CD4-positive, alpha-beta T cell treated with Interferon alpha-2 for 1 hour (primary cell): ENCODE data around the gene ERRFI1.

Experiments
- DNase-seq, 2 donors: peaks; one replicate each; pipeline ENCODE4 v3.0.0-alpha.2; 2020 to 2022

The ERRFI1 gene

DNA sequence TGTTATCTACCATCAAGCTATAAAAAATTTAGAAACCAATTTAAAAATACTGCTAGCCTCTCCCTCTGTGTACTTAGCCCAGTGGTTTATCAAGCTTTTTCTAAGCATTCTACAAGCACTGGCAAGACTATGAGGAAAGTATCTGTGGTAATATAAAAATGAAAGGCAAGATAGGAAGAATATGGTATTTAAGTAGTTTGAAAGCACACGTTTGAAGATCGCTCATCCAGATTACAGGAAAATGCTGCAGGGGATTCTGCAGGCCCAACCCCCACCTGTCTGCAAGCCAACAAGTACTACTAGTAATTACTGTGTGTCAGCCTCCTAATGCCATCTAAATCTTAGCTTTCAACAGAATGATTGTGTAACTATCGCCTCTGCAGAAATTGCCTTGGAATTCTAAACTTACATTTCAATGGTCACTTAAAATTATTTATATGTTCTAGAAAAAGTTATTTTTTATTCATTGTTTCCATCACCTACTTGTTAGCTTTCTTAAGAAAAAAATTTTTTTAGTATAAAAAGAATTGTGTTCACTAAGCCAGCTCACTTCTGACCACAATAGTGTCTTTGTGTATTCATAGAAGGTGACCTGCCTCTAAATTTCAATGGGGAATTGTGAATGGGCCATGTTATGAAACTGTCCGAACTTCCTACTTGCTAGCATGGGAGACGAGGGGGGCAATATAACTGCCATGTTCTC is 8.5 kb downstream of the ERRFI1 start:
- no peak for DNase-seq

DNA sequence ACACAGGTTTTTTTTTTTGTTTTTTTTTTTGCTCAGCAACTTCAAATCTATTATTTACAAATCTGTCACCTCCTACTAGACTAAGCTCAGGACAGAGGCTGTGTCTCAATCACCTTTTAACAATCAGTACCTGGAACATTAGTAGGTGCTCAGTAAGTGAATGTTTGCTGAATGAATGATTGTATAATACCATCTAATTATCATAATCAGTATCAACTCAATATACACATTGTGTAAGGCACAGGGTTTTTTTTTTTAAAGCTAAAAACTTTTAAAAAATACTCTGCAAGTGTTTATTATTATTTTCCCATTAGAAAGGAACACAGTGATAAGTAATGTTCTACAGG is 9.2 kb downstream of the ERRFI1 start:
- no peak for DNase-seq

DNA sequence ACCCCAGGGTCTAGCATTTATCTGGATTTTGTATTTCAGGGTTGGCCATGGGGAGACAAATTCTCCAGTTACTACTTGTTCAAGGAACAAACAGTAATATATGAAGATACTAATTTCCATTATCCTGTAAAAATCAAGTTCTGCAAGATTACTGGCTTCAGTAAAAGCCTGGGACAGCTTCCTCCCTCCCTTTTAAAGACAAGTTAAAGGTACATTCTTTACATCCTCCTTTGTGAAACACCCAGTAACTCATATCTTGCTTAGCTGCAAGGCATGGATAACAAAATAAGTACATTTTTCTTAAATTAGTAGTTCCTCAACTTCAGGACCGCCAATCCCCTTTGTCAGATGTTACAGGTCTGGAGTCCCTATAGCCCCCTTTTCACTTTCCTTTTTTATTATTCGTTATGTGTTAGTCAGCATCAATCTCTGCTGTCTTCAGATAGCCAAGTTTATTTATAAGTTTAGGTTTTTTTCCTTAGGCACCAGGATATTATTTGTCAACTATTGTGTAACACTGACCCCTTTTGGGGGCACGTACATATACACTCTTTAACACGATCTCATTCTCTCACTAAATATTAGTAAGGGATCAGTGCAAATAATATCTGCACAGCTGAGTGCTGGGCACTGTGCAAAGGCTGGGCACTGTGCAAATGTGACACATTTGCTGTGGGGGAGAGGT is 9.8 kb downstream of the ERRFI1 start:
- DNase-seq: no peak

DNA sequence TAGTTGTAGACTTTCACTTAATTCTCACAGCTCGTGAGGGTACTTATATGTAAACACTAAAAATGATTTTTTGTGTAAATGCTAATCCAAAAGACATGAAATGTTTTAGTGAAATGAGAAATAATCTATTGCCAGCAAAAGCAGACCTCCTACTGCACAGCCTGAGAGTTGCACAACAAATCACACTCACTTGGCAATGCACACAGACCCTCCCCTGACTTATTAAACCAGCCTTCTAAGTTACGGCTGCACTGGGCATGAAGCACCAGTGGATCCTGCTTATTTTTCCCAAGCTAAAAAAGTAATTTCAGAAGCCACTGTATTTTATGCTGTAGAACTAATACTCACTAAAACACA is 10.3 kb downstream of the ERRFI1 start:
- DNase-seq: no peak

DNA sequence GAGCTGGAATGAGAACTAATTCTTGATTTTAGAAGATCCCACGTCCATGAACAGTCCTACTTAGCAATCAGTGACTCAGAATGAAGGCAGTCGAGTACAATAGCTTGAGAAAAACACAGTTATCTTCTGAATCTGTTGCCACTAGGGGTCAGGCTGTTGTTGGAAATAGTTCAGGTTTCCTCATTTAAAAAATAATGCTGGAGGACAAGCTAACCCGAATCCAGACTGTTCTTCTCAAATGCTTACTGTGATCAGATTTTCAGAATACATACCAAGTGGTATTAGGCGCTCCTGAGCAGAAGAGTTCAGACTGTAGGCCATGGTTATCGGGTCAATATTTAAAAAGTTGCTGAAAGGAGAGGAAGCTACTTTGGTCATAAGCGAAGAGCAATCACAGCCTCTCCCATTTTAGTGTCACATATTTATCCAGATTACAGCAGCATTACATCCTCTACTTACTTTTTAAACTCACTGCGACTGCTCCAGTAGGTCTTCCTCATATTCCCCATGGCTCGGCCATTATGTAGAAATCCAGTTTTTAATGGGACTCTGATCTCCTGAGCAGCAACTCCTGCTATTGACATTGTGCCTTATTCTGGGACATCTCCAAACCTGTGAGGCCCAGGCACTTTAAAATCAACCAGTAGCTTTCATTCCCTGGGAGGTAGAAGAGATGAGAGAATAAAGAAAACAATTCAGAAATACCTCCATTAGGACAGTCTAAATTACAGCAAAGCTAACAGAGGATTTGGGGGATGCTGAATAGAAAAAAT is 10.9 kb downstream of the ERRFI1 start:
- peak; percentile 30 to 69 for DNase-seq

DNA sequence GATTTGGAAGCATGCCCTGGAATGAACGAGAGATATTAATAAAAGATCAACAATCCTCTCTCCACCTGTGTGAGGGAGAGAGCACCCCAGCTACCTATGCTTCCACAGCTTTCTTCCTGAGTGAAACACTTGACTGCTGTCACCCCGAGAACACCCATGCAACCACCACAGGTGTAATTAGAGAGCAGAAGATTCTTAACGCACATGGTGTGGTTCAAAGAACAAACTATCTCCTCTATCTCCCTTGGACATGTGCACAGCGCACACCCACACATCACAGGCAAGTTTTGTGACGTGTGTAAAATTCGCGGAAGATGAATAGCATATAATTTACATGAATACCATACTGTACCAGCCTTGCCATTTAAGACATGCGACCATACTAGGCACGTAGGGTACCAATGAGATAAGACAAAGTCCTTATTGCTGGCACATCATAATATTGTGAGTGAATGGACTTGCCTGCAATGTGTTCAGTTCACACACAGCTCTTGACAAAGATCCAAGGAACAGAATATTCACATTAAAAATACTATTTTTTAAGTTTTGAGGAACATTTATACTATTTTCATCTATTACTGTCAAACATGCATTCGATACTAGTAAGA is 11.6 kb downstream of the ERRFI1 start:
- no peak for DNase-seq

DNA sequence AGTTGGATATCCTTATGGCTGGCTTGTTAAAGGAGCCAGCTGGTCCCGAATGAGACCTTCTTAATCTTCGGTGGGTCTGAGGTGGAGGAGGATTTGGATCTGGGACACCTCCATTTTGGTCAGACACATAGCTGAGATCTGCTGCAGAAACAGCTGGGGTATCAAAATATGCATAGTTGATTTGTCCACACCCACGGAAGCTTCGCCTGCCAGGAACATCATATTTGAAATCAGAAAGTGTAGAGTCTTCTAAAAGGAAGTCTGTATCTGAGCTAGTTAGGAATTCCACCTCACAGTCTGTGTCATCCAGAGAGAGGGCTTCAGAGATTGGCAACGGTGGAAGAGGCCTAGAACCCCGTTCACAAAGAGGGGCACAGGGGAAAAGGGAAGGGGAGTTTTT is 12.3 kb downstream of the ERRFI1 start:
- no peak for DNase-seq

DNA sequence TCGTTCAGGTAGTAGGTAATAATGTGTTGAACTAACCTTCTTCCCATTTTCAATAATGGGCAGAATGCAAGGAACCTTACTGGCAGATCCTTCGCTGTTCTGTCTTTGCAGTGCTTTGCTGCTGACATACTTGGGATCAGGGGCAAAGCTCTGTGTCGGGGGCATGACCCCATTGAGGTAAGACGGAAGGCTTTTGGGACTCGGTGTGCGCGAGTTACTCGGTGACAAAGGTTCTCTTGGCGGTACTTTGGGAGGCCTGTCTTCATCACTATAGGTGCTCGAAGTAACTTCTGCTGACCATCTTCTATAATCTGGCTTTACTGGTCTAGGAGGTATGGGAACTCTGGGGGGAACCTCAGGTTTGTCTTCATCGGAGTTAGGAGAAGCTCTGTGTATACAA is 12.7 kb downstream of the ERRFI1 start:
- no peak for DNase-seq

DNA sequence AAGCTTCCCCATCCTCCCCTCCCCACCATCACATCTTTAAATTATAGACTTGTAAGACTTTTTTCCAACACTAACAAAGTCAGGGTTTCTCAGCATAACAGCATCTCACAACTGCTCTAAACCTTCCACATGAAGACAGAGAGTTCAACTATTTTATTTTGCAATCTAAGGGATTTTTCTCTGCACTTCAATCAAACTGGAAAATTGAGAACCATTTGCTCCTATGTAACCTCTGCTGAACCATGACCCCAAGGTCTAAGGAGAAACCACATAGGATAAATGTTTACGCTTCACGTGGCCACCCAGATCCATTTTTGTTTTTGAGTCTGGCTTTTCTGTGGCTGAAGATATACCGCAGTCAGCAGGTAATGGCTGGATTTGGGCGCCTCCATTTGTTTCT is 13.2 kb downstream of the ERRFI1 start:
- DNase-seq: no peak

DNA sequence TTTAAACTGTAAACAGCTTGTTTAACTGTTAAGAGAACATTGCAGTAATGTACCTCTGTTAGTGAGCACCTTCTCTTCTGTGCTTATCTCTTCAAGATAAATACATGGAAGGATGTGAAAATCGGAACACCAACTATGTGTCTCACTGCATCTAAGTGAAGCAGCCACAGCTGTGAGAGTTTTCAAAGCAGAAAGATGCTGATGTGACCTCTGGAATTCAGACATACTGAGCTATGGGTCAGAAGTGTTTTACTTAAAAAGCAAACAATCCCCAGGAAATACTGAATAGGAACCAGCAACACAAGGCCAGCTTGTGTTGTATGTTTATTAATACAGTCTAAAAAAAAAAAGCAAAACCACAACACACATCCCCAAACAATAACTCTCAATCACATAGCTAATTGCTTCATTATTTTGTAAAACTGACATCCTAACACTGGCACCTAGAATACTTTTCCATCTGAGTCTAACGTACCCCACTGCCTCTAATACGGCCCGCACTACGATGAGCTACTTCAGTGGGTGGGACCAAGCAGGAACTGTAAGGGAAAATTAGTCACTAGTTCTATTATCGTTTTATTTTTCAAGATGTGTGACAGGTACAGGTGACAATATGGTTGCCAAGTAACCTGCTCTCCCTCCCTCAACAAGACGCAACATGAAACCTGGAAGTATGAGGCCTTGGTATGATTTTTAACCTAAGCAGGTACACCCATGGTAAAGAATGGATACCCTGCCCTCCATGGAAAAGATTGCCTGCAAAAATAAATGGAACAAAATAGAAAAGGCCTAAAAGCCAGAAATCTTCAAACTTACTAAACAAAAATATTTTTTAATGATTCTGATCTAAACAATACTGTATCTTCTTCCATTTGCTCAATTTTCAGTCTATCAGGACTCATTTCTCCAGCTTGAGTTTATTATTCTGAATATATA is 13.9 kb downstream of the ERRFI1 start:
- no peak for DNase-seq

DNA sequence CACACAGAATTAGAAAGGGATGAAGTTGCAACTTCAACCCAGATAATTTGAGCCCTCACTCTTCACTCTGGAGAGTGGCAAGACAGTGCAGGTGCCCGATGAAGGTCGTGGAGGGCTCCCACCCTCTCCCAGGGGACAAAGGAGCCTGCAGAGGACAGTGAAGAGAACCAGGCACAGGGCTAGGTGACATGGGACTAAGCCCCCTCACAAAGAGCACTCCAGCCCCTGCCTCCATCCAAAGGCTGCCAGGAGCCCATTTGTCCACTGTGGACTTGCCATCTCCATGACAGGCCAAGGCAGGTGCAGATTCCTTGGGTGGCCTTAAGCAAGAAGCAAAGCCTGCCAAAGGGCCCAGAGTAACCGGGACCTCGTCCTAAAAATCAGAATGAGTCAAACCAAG is 15.1 kb downstream of the ERRFI1 start:
- no peak for DNase-seq

DNA sequence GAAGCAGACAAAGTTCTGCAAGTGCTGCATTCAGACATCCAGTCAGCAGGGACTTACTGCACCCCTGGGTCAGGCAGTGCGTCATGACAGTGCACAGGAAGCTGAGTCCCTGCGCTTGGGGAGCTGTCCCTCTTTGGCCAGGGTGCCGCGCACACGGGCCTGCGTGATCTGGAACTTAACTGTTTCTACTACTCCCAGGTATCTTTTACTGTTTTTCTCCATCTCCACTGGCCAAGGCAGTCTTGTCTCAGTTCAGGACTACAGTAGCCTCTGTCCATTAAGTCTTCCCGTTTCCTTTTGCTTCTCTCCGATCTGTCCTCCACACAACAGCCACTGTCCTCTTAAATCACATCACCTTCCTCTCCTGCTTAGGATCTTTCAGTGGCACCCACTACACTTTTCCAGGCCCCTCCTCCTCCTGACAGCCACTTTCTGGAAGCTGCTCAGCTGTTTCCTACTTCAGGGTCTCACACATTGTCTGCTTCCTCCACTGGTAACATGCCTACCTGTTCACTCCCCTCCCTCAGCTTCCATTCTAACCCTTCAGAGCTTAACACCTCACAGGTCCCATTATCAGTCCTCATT is 15.9 kb downstream of the ERRFI1 start:
- DNase-seq: no peak

DNA sequence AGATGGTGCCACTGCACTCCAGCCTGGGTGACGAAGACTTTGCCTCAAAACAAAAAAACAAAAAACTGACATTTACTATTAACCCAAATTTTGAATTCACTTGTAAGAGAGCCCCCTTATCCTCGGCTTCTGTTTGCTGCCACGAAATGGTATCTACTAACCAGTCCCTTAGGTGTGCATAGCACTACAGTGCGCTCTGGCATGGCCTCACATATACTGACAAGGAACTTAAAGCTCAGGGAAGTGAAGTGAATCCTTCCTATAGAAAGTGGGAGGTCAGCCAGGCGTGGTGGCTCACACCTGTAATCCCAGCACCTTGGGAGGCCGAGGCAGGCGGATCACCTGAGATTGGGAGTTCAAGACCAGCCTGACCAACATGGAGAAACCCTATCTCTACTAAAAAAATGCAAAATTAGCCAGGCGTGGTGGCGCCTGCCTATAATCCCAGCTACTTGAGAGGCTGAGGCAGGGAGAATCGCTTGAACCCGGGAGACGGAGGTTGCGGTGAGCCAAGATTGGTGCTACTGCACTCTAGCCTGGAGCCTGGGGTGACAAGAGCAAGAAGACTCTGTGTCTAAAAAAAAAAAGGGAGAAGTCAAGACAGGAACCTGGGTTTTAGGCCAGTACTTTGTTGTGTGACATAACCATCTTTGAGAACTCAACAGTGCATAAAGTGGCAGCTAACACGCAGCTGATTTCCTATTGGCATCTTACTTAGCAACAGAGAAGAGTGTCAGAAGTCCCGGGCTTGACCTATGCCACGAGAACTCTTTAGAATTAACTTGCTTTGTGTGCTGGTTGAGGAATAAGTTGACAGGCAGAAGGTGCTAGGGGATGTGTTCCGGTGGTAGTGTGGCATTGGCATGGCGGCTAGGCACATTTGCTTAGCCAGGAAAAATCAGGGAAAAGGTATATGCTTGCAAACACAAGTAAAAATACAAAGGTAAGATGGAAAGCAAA is 16.8 kb downstream of the ERRFI1 start:
- DNase-seq: no peak

DNA sequence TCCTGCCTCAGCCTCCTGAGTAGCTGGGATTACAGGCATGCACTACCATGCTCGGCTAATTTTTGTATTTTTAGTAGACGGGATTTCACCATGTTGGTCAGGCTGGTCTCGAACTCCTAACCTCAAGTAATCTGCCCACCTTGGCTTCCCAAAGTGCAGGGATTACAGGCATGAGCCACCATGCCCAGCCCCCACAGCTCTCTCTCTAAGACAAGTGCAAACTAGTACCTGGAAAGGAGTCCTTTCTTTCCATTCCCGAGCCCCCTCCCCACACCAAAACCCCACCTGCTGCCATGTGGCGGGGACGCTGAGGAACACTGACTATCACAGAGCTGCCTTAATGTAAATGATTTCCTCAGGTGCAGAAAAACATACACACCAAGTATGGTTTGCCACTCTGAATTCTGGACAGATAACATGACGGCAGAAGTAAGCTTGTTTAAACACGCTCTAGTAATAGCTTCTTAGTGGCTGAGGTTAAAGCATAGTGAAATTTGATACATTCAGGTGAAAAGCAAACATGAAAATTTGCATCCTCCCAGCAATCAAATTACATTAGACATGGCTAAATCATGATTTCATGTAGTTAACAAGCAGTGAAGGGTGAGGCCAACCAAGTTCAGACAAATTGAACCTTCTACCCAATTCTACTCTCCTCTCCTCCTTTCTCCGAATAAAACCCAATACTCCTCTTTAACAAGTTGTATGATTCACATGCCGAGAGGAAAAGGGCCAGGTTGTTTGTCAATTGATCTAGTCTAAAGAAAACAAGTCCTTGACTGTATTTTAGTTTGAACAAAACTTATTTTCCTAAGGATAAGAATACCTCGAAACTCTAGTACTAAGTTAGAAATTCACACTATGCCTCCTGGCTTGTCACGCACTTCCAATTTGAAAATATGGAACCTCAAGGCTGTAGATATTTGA is 19.8 kb downstream of the ERRFI1 start:
- DNase-seq: no peak

DNA sequence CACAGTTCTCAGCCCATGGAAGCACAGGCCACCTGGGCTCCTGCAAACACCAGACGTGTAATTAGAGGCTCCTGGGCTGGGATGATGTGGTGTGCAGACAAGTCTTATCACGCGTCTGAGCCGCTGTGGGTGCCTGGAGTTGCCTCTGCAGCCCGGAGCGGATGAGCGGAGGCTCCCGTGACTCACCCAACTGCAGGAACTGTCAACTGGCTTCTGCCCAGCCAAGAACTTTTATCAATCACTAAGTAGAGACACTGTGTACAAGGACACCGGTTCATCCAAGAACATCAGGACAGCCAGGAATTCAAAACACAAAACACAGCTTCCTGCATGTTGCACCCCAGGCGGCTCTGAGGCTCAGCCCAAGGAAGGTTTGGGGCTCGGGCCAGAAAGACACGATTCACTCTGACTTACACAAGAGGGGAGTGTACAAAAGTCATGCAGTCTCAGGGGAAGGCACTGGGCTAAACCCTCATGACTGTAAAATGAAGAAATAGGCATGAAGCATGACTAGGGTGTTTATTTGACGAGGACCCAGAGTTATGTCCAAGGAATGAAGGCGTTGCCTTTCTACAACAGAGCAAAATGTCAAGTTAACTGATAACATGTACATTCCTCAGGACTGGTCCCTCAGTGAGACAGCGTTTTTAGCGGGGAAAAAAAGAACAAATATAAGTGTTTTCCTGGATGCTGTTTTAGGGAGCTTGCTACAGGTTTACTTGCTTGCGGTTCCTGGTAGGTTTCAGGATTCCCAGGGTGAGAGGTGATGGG is 21.1 kb downstream of the ERRFI1 start:
- DNase-seq: peak in 1 of 2 donors; percentile 10

DNA sequence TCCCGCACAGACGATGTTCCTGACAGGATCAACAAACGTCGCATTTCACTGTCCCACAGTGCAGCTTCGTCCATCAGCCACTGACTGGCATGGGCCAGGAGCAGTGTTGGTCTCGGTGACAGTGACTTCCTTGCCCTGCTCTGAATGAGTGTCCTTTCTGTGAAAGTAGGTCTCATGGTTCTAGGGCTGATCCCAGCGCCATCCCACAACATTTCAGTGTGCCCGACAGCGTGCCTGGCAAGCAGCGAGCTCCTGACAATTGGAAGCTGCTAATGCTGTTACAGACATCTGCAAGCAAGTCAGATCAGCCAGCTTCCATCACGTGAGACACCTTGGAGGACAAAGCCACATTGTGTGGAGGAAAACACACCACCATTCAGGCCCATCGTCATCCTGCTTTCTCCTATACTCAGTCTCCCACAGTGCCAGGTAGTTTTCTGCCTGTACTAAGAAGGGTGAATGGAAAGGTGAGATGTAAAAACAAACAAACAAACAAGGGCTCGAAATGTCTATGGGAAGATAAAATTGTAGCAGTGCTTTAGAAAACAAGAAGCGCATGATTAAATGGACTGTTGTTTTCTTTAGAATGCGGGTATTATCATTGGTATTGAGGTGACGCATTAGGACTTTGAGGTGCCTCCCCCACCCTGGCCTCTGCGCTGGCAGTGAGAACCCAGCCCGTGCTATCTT is 21.9 kb downstream of the ERRFI1 start:
- no peak for DNase-seq

DNA sequence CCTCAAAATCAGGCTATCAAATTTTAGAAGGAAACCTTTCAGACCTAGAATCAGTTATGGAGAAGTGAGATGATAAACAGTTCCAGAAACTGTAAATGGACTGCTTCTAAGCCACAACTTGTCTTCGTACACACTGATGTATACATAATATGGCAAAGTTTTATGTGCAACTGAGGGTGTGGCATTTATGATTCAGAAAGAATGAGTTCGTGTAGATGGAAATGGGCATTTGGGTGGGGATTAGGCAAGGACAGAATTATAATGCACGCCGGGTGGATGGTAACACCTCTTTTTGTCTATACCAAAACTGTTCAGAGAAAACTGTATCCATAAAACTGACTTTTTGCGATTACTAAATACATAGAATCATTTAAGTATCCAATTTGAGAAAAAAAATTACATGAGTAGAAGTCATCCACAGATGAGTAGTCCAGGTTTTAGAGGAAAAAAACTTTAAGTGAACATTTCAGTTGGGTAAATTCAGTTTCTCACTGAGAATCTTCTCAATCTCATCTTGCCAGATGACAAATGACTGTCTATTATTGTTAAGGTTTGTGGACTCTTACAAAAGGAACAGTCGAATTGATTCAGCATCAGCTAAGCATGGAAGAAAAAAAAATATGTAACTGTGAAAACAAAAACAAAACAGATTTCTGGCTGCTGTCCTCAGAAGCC is 22.5 kb downstream of the ERRFI1 start:
- no peak for DNase-seq

DNA sequence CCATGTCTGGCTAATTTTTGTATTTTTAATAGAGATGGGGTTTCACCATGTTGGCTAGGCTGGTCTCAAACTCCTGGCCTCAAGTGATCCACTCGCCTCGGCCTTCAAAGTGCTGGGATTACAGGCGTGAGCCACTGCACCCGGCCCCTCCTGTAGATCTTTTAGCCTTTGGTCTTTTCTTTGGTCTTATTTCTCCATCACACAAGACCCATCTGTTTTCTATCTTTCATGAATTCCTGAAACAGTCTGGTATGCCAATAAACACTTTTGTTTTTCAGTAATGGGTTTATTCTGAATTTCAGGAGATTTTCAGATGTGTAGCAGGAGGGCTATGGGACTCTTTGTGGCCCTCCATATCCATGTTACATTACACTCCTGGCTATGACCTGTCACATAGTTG is 23.2 kb downstream of the ERRFI1 start:
- DNase-seq: no peak
